Right ventricle myocardium superior (tissue), 1 donor: ENCODE results near the gene BET1. TPM values are rescaled to one million over a fixed set of nuclear protein-coding genes. Genes with fewer than 3 reads are reported as not detected.

Experiments
- total RNA-seq: library from RNA; stranded (reverse); fragmentation: NEBNext Ultra II Directional; extraction: Animal tissue kit (Norgen Biotek cat#: 25700); gene quantifications from one replicate; pipeline ENCODE4 v1.2.1, GENCODE V29; 2021
- donor health status: DM: no; HTN: yes; CAD: no; lungs with severe emphysema.

The BET1 gene
- total RNA-seq, 1 donor from 2014 or later, result 12.6 TPM

Other genes starting within 250 kb of the BET1 start
- 1.3 TPM for gene TFPI2, start 113.6 kb downstream of the BET1 start, total RNA-seq
- not detected for gene GNGT1, start 97.8 kb downstream of the BET1 start, total RNA-seq
- gene GNG11, start 82.6 kb downstream of the BET1 start, total RNA-seq, result 18.4 TPM